ENCODE data around the gene SEPTIN8. TPM values are rescaled to one million over a fixed set of nuclear protein-coding genes. Genes with fewer than 3 reads are reported as not detected.

Gene SEPTIN8
- total and polyA plus RNA-seq, 10 of the 15 experiments (the other 5 are each of a cell fraction or from before 2014, with no cell fraction given) = 6.1 to 96.1 (median 29.4) TPM

DNA sequence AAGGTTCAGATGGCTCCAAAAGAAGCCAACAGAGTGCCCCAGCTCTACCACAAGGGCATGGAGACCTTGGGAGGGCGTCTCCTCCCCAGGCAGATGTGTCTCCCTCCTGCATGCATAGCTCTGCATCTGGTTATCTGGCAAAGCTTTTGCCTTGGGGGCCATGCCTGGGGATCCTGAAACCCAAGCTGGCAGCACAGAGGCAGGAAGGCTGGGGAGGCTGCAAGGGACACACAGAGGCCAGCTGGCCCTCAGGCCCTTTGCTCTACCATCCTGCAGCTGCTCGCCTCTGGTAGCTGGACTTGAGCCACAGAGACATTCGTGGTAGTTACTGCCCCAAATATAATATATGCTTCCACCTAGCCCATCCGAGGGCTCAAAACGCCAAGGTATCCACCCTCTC, 3.9 kb downstream of the SEPTIN8 start:
- H4K20me1 ChIP-seq (ENCODE audit: control insufficient read depth, insufficient read depth) = no peaks in the 10 kb centered on the region
- H3K4me2 ChIP-seq (ENCODE audit: control insufficient read depth, insufficient read depth) = no peak overlapping the region
- peaks cover 7% of the 10 kb centered on the region for H3K4me1 ChIP-seq (ENCODE audit: control insufficient read depth, insufficient read depth, low read length)
- no peak for TF ChIP-seq ZNF24 (IDR thresholded peaks at IDR 0.05)
- in situ Hi-C loops (cut with MboI) (no loop called here), intact Hi-C loops (cut with micrococcal nuclease; ENCODE audit: unreplicated experiment) (no loop called here)
- DNase-seq (ENCODE audit: low read depth, low spot score) (no peak), ATAC-seq (no peak), FAIRE-seq (no peak)
- no peaks in the 10 kb centered on the region for H3K9me3 ChIP-seq (replicated peaks; ENCODE audit: control insufficient read depth, insufficient read depth, low read length)
- BruUV-seq (replicated peaks) = no TSS peak
- ChIA-PET CTCF (interaction anchor here (3.5 kb wide), 1 partner anchor 19 kb away, joined by 15 read pairs; no protein-coding TSS in a partner anchor), RAD21 (ENCODE audit: unreplicated experiment) (interaction anchor here (0.6 to 2.0 kb wide), 7 partner anchors 19 to 47 kb away, joined by 3 to 6 read pairs (median 4); no protein-coding TSS in a partner anchor), SMC1A (ENCODE audit: uncharacterized antibody, unreplicated experiment) (interaction anchor here (1.5 to 7.5 kb wide), 2 partner anchors 12 to 22 kb away, joined by 4 to 88 read pairs; partner anchors contain the start of gene CCNI2), POLR2A (interaction anchor here (7.2 kb wide), 1 partner anchor 20 kb away, joined by 56 read pairs; no protein-coding TSS in a partner anchor)
- H3K79me2 ChIP-seq (ENCODE audit: control insufficient read depth, insufficient read depth, low read length) = peaks cover 9% of the 10 kb centered on the region
- no peak overlapping the region for H3K9ac ChIP-seq (ENCODE audit: control insufficient read depth, insufficient read depth, low read length)
- 85% methylated on average over 5 of the region's 5 CpGs for WGBS (ENCODE audit: insufficient coverage, insufficient replicate concordance, low lambda C conversion rate, missing lambda C conversion rate)
- H3K36me3 ChIP-seq (ENCODE audit: control insufficient read depth in 2 of 2, insufficient read depth in 2 of 2, low read length in 1 of 2) = no peaks in the 10 kb centered on the region
- H3K27ac ChIP-seq (ENCODE audit: control insufficient read depth, insufficient read depth) = no peak overlapping the region
- H3K4me3 ChIP-seq = no peak overlapping the region
- H3K27me3 ChIP-seq (replicated peaks in 1 of 2; ENCODE audit: control insufficient read depth in 2 of 2, insufficient read depth in 2 of 2, low read length in 1 of 2) = no peaks in the 10 kb centered on the region
- H2AFZ ChIP-seq (ENCODE audit: control insufficient read depth, low read depth, low read length) = no peak overlapping the region

DNA sequence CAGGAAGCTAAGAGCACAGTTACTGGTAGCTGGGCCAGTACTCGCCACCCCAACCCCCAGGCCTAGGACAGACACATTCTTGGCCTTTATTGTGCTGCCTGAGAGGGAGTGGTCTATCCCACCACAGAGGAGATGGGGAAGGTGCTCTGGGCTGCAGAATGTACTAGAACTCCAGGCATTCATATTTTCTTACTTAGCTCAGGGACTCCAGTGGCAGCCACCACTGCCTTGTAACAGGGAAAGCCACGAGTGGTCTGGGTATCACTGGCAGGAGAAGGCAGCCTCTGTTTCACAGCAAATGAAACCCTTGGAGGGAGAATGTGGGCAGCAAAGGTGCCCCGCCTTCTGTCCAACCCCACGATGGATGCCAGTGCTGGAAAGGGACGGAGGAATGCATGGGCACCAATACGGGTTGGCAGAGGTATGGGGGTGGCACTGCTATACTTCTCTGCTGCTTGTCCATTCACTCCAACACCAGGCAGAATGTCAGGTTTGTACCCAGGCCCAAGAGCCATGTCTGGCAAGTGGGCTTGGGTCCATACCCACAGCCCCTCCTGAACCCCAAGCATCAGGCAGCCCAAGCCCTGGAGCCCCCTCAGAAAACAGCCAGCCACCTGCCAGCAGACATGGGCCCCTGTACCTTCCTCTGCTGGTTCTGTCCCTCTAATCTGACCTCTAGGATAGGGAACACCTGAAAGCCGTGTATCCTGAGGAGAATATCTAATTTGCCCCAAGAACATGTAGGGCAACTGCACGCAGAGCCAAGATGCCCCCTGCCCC, 4.6 kb downstream of the SEPTIN8 start:
- no peaks in the 10 kb centered on the region for H4K20me1 ChIP-seq (ENCODE audit: control insufficient read depth, insufficient read depth)
- in situ Hi-C loops (cut with MboI) = no loop called here
- H3K36me3 ChIP-seq (ENCODE audit: control insufficient read depth in 2 of 2, insufficient read depth in 2 of 2, low read length in 1 of 2) = no peaks in the 10 kb centered on the region; a peak in 1 of 4 replicates
- peaks cover under 1% of the 10 kb centered on the region; the same call in 1 of the 2 replicates for H3K4me1 ChIP-seq (ENCODE audit: control insufficient read depth, insufficient read depth, low read length)
- 77% methylated on average over 8 of the region's 8 CpGs for WGBS (ENCODE audit: insufficient coverage, insufficient replicate concordance, low lambda C conversion rate, missing lambda C conversion rate)
- RAD21 ChIA-PET (ENCODE audit: unreplicated experiment) = interaction anchor here (1.0 to 2.4 kb wide), 4 partner anchors 19 to 48 kb away, joined by 3 to 6 read pairs (median 4); no protein-coding TSS in a partner anchor
- peaks cover 9% of the 10 kb centered on the region for H3K79me2 ChIP-seq (ENCODE audit: control insufficient read depth, insufficient read depth, low read length)
- FAIRE-seq (no peak), ATAC-seq (no peak), DNase-seq (ENCODE audit: low read depth, low spot score) (no peak)
- intact Hi-C loops (cut with micrococcal nuclease; ENCODE audit: unreplicated experiment) = no loop called here
- no peaks in the 10 kb centered on the region for H3K9me3 ChIP-seq (replicated peaks; ENCODE audit: control insufficient read depth, insufficient read depth, low read length)
- H3K4me2 ChIP-seq (ENCODE audit: control insufficient read depth, insufficient read depth) = no peak overlapping the region
- SMC1A ChIA-PET (ENCODE audit: uncharacterized antibody, unreplicated experiment) = interaction anchor here (0.8 to 1.5 kb wide), 3 partner anchors 9 to 15 kb away, joined by 3 to 4 read pairs (median 3); no protein-coding TSS in a partner anchor
- H2AFZ ChIP-seq (ENCODE audit: control insufficient read depth, low read depth, low read length) = no peak overlapping the region
- H3K4me3 ChIP-seq = no peak overlapping the region
- no peaks in the 10 kb centered on the region for H3K27me3 ChIP-seq (replicated peaks in 1 of 2; ENCODE audit: control insufficient read depth in 2 of 2, insufficient read depth in 2 of 2, low read length in 1 of 2)
- H3K27ac ChIP-seq (ENCODE audit: control insufficient read depth, insufficient read depth) = no peak overlapping the region
- POLR2A ChIA-PET = interaction anchor here (1.0 kb wide), 1 partner anchor 18 kb away, joined by 3 read pairs; no protein-coding TSS in a partner anchor
- CTCF ChIA-PET = interaction anchor here (1.3 to 2.0 kb wide), 2 partner anchors 12 to 47 kb away, joined by 3 to 7 read pairs; no protein-coding TSS in a partner anchor
- no TSS peak for BruUV-seq (replicated peaks)
- H3K9ac ChIP-seq (ENCODE audit: control insufficient read depth, insufficient read depth, low read length) = no peak overlapping the region
- TF ChIP-seq CEBPB (IDR thresholded peaks at IDR 0.05; ENCODE audit: borderline replicate concordance in 1 of 2, low read depth in 2 of 2, low read length in 2 of 2) (no peak), RAD51 (IDR thresholded peaks at IDR 0.05) (no peak), CREB1 (IDR thresholded peaks at IDR 0.05; ENCODE audit: low read depth) (no peak), YY1 (IDR thresholded peaks at IDR 0.05; ENCODE audit: low read depth, low read length) (no peak), REST (IDR thresholded peaks at IDR 0.05; ENCODE audit: low read depth, low read length) (no peak), CHD4 (IDR thresholded peaks at IDR 0.05) (no peak), RFX5 (IDR thresholded peaks at IDR 0.05; ENCODE audit: low read depth, low read length) (no peak)

Data from GM12878 (cell line).